DMS79 (cell line): Measurements from ENCODE around the gene SF3B4.
"Not testable (repeated sequence)": the region's sequence is repeated elsewhere in the genome, so short reads cannot be mapped to it uniquely, and the experiment has no call there.

Experiments used
- DNase-seq: peaks from one replicate; lab custom pipeline; 2025; lab: John Stamatoyannopoulos, UW

SF3B4 gene

GRCh38 chr1:149887456-149888246 is 40.0 kb downstream of the SF3B4 start:
- peak; percentile 97 for DNase-seq

GRCh38 chr1:149887196-149887455 is 40.5 kb downstream of the SF3B4 start:
- not testable (repeated sequence) for DNase-seq

- DNase-seq, result peak; percentile 98
These were observed 41.0 kb downstream of the SF3B4 start for GRCh38 chr1:149886396-149887195.

GRCh38 chr1:149886121-149886395 is 41.5 kb downstream of the SF3B4 start:
- DNase-seq, result not testable (repeated sequence)

- peak; percentile 79 for DNase-seq
These were observed 42.1 kb downstream of the SF3B4 start for GRCh38 chr1:149885339-149886120.

GRCh38 chr1:149884433-149885338 is 42.9 kb downstream of the SF3B4 start:
- peak; percentile 64 for DNase-seq

- DNase-seq, result no peak
These were observed 43.9 kb downstream of the SF3B4 start for GRCh38 chr1:149883598-149884247.

- DNase-seq, result no peak
These were observed 45.7 kb downstream of the SF3B4 start for GRCh38 chr1:149881876-149882275.

- DNase-seq, result no peak
These were observed 48.0 kb downstream of the SF3B4 start for GRCh38 chr1:149879556-149879955.

- no peak for DNase-seq
These were observed 50.2 kb downstream of the SF3B4 start for GRCh38 chr1:149877211-149877946.
